Neuronal stem cell (in vitro differentiated cells): Measurements from ENCODE around the gene RHBDL2.

Experiments used
- DNase-seq: peaks from one replicate; pipeline ENCODE4 v3.0.0-alpha.2; 2013; ENCODE audit warnings: low spot score
- H2AFZ ChIP-seq: one replicate; pipeline ENCODE4 v1.6.1; 2013; ENCODE audit warnings: mild to moderate bottlenecking, low read length, inconsistent platforms
- H2AK5ac ChIP-seq: 2 replicates; pipeline ENCODE4 v1.6.1; 2013; ENCODE audit warnings: low read depth, mild to moderate bottlenecking, inconsistent platforms, low read length, moderate library complexity, mixed read lengths
- H2BK120ac ChIP-seq: 2 replicates; pipeline ENCODE4 v1.6.1; 2013; ENCODE audit warnings: low read depth, mild to moderate bottlenecking, inconsistent platforms, low read length, moderate library complexity, mixed read lengths
- H2BK12ac ChIP-seq: one replicate; pipeline ENCODE4 v1.6.1; 2013; ENCODE audit warnings: low read length, inconsistent platforms
- H2BK15ac ChIP-seq: 2 replicates; pipeline ENCODE4 v1.6.1; 2013; ENCODE audit warnings: mild to moderate bottlenecking, low read length, inconsistent platforms, mixed read lengths
- H2BK5ac ChIP-seq: one replicate; pipeline ENCODE4 v1.6.1; 2013; ENCODE audit warnings: inconsistent platforms, mild to moderate bottlenecking, low read length, moderate library complexity
- H3K14ac ChIP-seq: one replicate; pipeline ENCODE4 v1.6.1; 2013; ENCODE audit warnings: low read length, inconsistent platforms
- H3K18ac ChIP-seq: 2 replicates; pipeline ENCODE4 v1.6.1; 2013; ENCODE audit warnings: low read length, inconsistent platforms
- H3K23ac ChIP-seq: 2 replicates; pipeline ENCODE4 v1.6.1; 2013; ENCODE audit warnings: low read depth, mild to moderate bottlenecking, mixed read lengths, low read length, inconsistent platforms; ENCODE audit not compliant: poor library complexity
- H3K27ac ChIP-seq: replicated peaks from 3 replicates; pipeline ENCODE4 v1.5.1; 2013; ENCODE audit warnings: low read length, inconsistent platforms
- H3K27me3 ChIP-seq, 3 experiments: 2 replicates each; pipeline ENCODE4 v1.6.1; 2013; ENCODE audit warnings: low read length in 3 of 3, mild to moderate bottlenecking in 2 of 3, inconsistent platforms in 1 of 3, low read depth in 1 of 3, mixed read lengths in 1 of 3, moderate library complexity in 1 of 3; ENCODE audit not compliant: control insufficient read depth in 3 of 3, insufficient read depth in 3 of 3
- H3K36me3 ChIP-seq, 2 donors: replicated peaks in 1 of 2; 2 replicates each; pipeline ENCODE4 v1.6.1; 2013; ENCODE audit warnings: low read length in 2 of 2; ENCODE audit not compliant: control insufficient read depth in 2 of 2, insufficient read depth in 2 of 2
- H3K4ac ChIP-seq: 2 replicates; pipeline ENCODE4 v1.6.1; 2013; ENCODE audit warnings: inconsistent platforms, mild to moderate bottlenecking, low read length, moderate library complexity
- H3K4me1 ChIP-seq, 2 donors: 1 replicate in 1 of 2; 2 replicates in 1 of 2; pipeline ENCODE4 v1.6.1; 2013; ENCODE audit warnings: low read length in 2 of 2, low read depth in 1 of 2; ENCODE audit not compliant: control insufficient read depth in 2 of 2, insufficient read depth in 1 of 2
- H3K4me2 ChIP-seq: one replicate; pipeline ENCODE4 v1.6.1; 2013; ENCODE audit warnings: mild to moderate bottlenecking, low read length, inconsistent platforms; ENCODE audit not compliant: insufficient read depth, poor library complexity, severe bottlenecking
- H3K4me3 ChIP-seq, 2 donors: 2 replicates each; pipeline ENCODE4 v1.5.1; 2013; ENCODE audit warnings: low read length in 2 of 2, mild to moderate bottlenecking in 2 of 2, inconsistent platforms in 1 of 2, moderate library complexity in 1 of 2
- H3K79me1 ChIP-seq: one replicate; pipeline ENCODE4 v1.6.1; 2013; ENCODE audit warnings: low read depth, mild to moderate bottlenecking, inconsistent platforms, low read length, moderate library complexity
- H3K9ac ChIP-seq: one replicate; pipeline ENCODE4 v1.6.1; 2013; ENCODE audit warnings: mild to moderate bottlenecking, low read depth, low read length, inconsistent platforms; ENCODE audit not compliant: poor library complexity
- H3K9me3 ChIP-seq, 2 donors: replicated peaks in 1 of 2; 2 replicates each; pipeline versions ENCODE3 to v1.6.1; 2013; ENCODE audit warnings: low read length in 2 of 2, mild to moderate bottlenecking in 2 of 2, inconsistent platforms in 1 of 2, low read depth in 1 of 2, mixed read lengths in 1 of 2, moderate library complexity in 1 of 2; ENCODE audit not compliant: control insufficient read depth in 2 of 2, insufficient read depth in 1 of 2
- H4K8ac ChIP-seq: one replicate; pipeline ENCODE4 v1.6.1; 2013; ENCODE audit warnings: low read depth, mild to moderate bottlenecking, inconsistent platforms, low read length, moderate library complexity
- H4K91ac ChIP-seq: one replicate; pipeline ENCODE4 v1.6.1; 2013; ENCODE audit warnings: low read length, low read depth, mild to moderate bottlenecking, inconsistent platforms; ENCODE audit not compliant: poor library complexity
- WGBS, 2 donors: extraction: QIAGEN DNeasy Blood & Tissue Kit; methylation state at CpG; one replicate each; pipeline ENCODE4 v1.1.7; 2013; ENCODE audit warnings: missing lambda C conversion rate in 2 of 2, mixed read lengths in 1 of 2; ENCODE audit not compliant: insufficient read length in 2 of 2, insufficient replicate concordance in 1 of 2; ENCODE audit errors: extremely low coverage in 2 of 2; 5-methylcytosine and 5-hydroxymethylcytosine counted together

Gene RHBDL2

GRCh38 chr1:38889589-38889988 lies 52.0 kb downstream of the RHBDL2 start:
- Histone ChIP-seq H3K4me3 (no peak overlapping the region), H3K4me2 (no peak overlapping the region), H3K18ac (no peak overlapping the region), H2BK120ac (no peak overlapping the region), H3K9ac (no peak overlapping the region), H3K27me3 (no peaks in the 10 kb centered on the region), H4K8ac (no peak overlapping the region), H4K91ac (no peak overlapping the region), H3K36me3 (no peaks in the 10 kb centered on the region), H3K4ac (no peak overlapping the region), H2AFZ (no peak overlapping the region), H2BK15ac (no peak overlapping the region), H3K9me3 (no peaks in the 10 kb centered on the region), H2BK5ac (no peak overlapping the region), H3K79me1 (peaks cover 1% of the 10 kb centered on the region), H2BK12ac (no peak overlapping the region), H3K23ac (no peak overlapping the region), H3K27ac (no peak overlapping the region), H3K14ac (no peak overlapping the region), H2AK5ac (no peak overlapping the region), H3K4me1 (no peaks in the 10 kb centered on the region)
- WGBS, 2 donors = no CpG with 5 or more reads among the region's 5 CpGs
- no peak for DNase-seq

GRCh38 chr1:38888423-38889333 lies 53.0 kb downstream of the RHBDL2 start:
- Histone ChIP-seq H2AFZ (no peak overlapping the region), H4K8ac (no peak overlapping the region), H2AK5ac (no peak overlapping the region), H3K4me3 (no peak overlapping the region), H3K4me2 (no peak overlapping the region), H3K14ac (no peak overlapping the region), H3K27me3 (no peaks in the 10 kb centered on the region), H3K79me1 (peaks cover 1% of the 10 kb centered on the region), H3K4me1 (no peaks in the 10 kb centered on the region), H3K27ac (no peak overlapping the region), H2BK15ac (no peak overlapping the region), H2BK5ac (no peak overlapping the region), H2BK120ac (no peak overlapping the region), H2BK12ac (no peak overlapping the region), H3K9me3 (no peaks in the 10 kb centered on the region), H3K9ac (no peak overlapping the region), H3K18ac (no peak overlapping the region), H3K36me3 (no peaks in the 10 kb centered on the region), H3K4ac (no peak overlapping the region), H3K23ac (no peak overlapping the region), H4K91ac (no peak overlapping the region)
- DNase-seq = no peak
- WGBS, 2 donors = no CpG with 5 or more reads among the region's 9 CpGs

GRCh38 chr1:38885092-38885491 lies 56.5 kb downstream of the RHBDL2 start:
- no CpG with 5 or more reads among the region's 2 CpGs for WGBS, 2 donors
- Histone ChIP-seq H3K4me1 (no peaks in the 10 kb centered on the region), H2BK120ac (no peak overlapping the region), H3K4me3 (no peak overlapping the region), H3K79me1 (peaks cover 1% of the 10 kb centered on the region), H2BK5ac (no peak overlapping the region), H2AFZ (no peak overlapping the region), H4K8ac (no peak overlapping the region), H3K14ac (no peak overlapping the region), H3K9ac (no peak overlapping the region), H3K27ac (no peak overlapping the region), H2BK12ac (no peak overlapping the region), H3K4me2 (no peak overlapping the region), H3K9me3 (no peaks in the 10 kb centered on the region), H2BK15ac (no peak overlapping the region), H3K27me3 (no peaks in the 10 kb centered on the region), H3K18ac (no peak overlapping the region), H3K23ac (no peak overlapping the region), H3K4ac (no peak overlapping the region), H3K36me3 (no peaks in the 10 kb centered on the region), H2AK5ac (no peak overlapping the region), H4K91ac (no peak overlapping the region)
- no peak for DNase-seq

- Histone ChIP-seq H4K8ac (no peak within 1 kb of the TSS), H3K4ac (no peak within 1 kb of the TSS), H3K4me1 (no peaks in the 10 kb centered on the region), H3K9me3 (no peaks in the 10 kb centered on the region), H2BK12ac (no peak within 1 kb of the TSS), H3K27me3 (no peaks in the 10 kb centered on the region), H3K27ac (no peak within 1 kb of the TSS), H3K4me2 (no peak within 1 kb of the TSS), H2AFZ (no peak within 1 kb of the TSS), H3K23ac (no peak within 1 kb of the TSS), H2AK5ac (no peak within 1 kb of the TSS), H2BK15ac (no peak within 1 kb of the TSS), H4K91ac (no peak within 1 kb of the TSS), H3K79me1 (peaks cover 3% of the 10 kb centered on the region), H3K36me3 (no peaks in the 10 kb centered on the region), H2BK5ac (no peak within 1 kb of the TSS), H3K9ac (no peak within 1 kb of the TSS), H2BK120ac (no peak within 1 kb of the TSS), H3K18ac (no peak within 1 kb of the TSS), H3K14ac (no peak within 1 kb of the TSS), H3K4me3 (no peak within 1 kb of the TSS)
- DNase-seq = no peak
Observed at GRCh38 chr1:38881487-38881886, 60.1 kb downstream of the RHBDL2 start, which contains the start of gene GJA9. Gene GJA9, minus strand, starts transcription at chr1:38881587. Its CDS starts 5,489 bp downstream, at chr1:38876098.
